ENCODE results near the gene TRA2B. TPM values are rescaled to one million over a fixed set of nuclear protein-coding genes. Genes with fewer than 3 reads are reported as not detected.

TRA2B gene
- total RNA-seq, 1 experiment from 2014 or later, result 238 TPM

DNA sequence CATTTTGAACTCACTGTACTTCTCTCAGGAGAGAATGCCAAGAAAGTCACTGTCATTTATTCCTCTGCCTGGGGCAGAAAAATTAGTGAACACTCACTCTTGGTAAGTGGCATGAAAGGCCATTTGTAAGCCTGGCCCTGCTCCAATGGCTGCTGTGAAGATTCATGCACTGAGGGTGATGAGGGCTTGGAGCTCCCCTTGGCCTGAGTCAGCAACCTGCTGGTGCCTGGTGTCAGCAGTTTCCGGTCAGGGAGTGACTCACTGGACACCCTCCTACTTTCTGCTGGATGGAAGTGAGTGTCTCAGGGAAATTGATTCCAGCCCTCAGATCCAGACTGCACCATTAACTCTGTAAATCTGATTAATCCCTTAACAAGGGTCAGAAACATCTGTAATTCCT is 37.6 kb downstream of the TRA2B start:
- Mint-ChIP-seq H3K27me3 (ENCODE audit: unreplicated experiment) (no peaks in the 10 kb centered on the region), H3K27ac (ENCODE audit: unreplicated experiment) (peak overlapping the region; percentile 40), H3K4me3 (ENCODE audit: low read depth, unreplicated experiment) (no peak overlapping the region), H3K9me3 (ENCODE audit: low read depth, unreplicated experiment) (peaks cover 2% of the 10 kb centered on the region), H3K36me3 (ENCODE audit: insufficient read depth, unreplicated experiment) (peaks cover 6% of the 10 kb centered on the region), H3K4me1 (ENCODE audit: low read depth, unreplicated experiment) (peaks cover 7% of the 10 kb centered on the region)
- intact Hi-C loops (cut with micrococcal nuclease; ENCODE audit: unreplicated experiment), result no loop called here
- CTCF ChIA-PET, result interaction anchor here (0.6 to 1.2 kb wide), 8 partner anchors 23 to 640 kb away, joined by 3 to 7 read pairs (median 5); partner anchors contain the start of gene SENP2
- DNase-seq, result peak; percentile 82
- no TSS peak for BruUV-seq (replicated peaks)
- TF ChIP-seq CTCF (IDR thresholded peaks at IDR 0.05; ENCODE audit: unreplicated experiment), result no peak

DNA sequence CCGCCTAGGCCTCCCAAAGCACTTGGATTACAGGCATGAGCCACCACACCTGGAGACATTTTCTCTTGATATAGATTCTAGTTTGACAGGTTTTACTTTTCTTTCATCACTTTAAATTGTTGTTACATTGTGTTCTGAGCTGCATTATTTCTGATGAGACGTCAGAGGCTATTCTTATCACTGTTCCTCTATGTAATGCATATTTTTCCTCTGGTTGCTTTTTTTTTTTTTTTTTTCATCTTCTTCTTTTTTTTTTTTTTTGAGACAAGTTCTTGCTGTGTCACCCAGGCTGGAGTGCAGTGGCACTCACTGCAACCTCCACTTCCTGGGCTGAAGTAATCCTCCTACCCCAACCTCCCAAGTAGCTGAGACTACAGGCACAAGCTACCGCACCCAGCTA is 41.2 kb downstream of the TRA2B start:
- no TSS peak for BruUV-seq (replicated peaks)
- Mint-ChIP-seq H3K4me1 (ENCODE audit: low read depth, unreplicated experiment) (peaks cover 7% of the 10 kb centered on the region), H3K9me3 (ENCODE audit: low read depth, unreplicated experiment) (peaks cover 2% of the 10 kb centered on the region), H3K36me3 (ENCODE audit: insufficient read depth, unreplicated experiment) (peaks cover 6% of the 10 kb centered on the region), H3K4me3 (ENCODE audit: low read depth, unreplicated experiment) (no peak overlapping the region), H3K27ac (ENCODE audit: unreplicated experiment) (no peak overlapping the region), H3K27me3 (ENCODE audit: unreplicated experiment) (no peaks in the 10 kb centered on the region)
- DNase-seq, result no peak
- intact Hi-C loops (cut with micrococcal nuclease; ENCODE audit: unreplicated experiment), result no loop called here
- CTCF ChIA-PET, result interaction anchor here (0.5 to 0.9 kb wide), 4 partner anchors 19 to 236 kb away, joined by 4 to 9 read pairs (median 6); no protein-coding TSS in a partner anchor
- no peak for TF ChIP-seq CTCF (IDR thresholded peaks at IDR 0.05; ENCODE audit: unreplicated experiment)

DNA sequence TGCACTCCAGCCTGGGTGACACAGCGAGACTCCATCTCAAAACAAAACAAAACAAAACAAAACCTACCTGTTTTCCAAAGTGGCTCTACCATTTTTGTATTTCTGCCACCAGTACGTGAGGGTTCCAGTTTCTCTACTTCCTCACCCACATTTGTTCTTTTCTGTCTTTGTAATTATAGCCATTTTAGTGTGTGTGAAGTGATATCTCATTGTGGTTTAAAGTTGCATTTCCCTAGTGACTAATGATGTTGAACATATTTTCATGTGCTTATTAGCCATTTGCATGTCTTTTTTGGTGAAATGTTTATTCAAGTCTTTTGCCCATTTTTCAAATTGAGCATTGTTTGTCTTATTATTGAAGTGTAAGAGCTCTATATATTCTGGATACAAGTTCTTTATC is 50.7 kb downstream of the TRA2B start:
- H3K9me3 Mint-ChIP-seq (ENCODE audit: low read depth, unreplicated experiment), result no peaks in the 10 kb centered on the region
- DNase-seq, result no peak
- TF ChIP-seq CTCF (IDR thresholded peaks at IDR 0.05; ENCODE audit: unreplicated experiment), result no peak
- H3K27ac Mint-ChIP-seq (ENCODE audit: unreplicated experiment), result no peak overlapping the region
- BruUV-seq (replicated peaks), result no TSS peak
- intact Hi-C loops (cut with micrococcal nuclease; ENCODE audit: unreplicated experiment), result no loop called here
- CTCF ChIA-PET, result interaction anchor here (1.1 kb wide), 1 partner anchor 56 kb away, joined by 3 read pairs; no protein-coding TSS in a partner anchor
- H3K27me3 Mint-ChIP-seq (ENCODE audit: unreplicated experiment), result peaks cover 12% of the 10 kb centered on the region
- no peak overlapping the region for H3K4me3 Mint-ChIP-seq (ENCODE audit: low read depth, unreplicated experiment)
- no peaks in the 10 kb centered on the region for H3K4me1 Mint-ChIP-seq (ENCODE audit: low read depth, unreplicated experiment)
- H3K36me3 Mint-ChIP-seq (ENCODE audit: insufficient read depth, unreplicated experiment), result no peaks in the 10 kb centered on the region

DNA sequence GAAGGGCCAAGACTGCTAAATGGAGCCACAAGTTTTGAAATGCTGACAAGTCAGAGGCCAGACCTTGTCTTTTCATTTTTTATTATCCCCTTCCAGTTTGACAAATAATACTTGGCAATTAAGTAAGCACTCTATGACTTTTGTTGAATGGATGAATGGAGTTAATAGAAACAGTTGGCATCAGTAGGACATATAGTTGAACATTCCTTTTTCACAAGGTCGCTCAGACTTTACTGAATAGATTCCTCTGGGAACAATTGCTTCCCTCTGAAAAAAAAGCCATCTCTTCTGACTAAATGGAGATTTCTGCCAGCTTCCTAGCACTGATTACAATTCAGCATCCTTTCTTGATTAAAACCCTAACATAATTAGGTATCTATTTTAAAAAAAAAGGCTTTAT is 53.2 kb downstream of the TRA2B start:
- Mint-ChIP-seq H3K27ac (ENCODE audit: unreplicated experiment) (no peak overlapping the region), H3K4me1 (ENCODE audit: low read depth, unreplicated experiment) (no peaks in the 10 kb centered on the region), H3K4me3 (ENCODE audit: low read depth, unreplicated experiment) (no peak overlapping the region), H3K36me3 (ENCODE audit: insufficient read depth, unreplicated experiment) (no peaks in the 10 kb centered on the region), H3K27me3 (ENCODE audit: unreplicated experiment) (no peaks in the 10 kb centered on the region), H3K9me3 (ENCODE audit: low read depth, unreplicated experiment) (no peaks in the 10 kb centered on the region)
- no peak for TF ChIP-seq CTCF (IDR thresholded peaks at IDR 0.05; ENCODE audit: unreplicated experiment)
- no TSS peak for BruUV-seq (replicated peaks)
- no peak for DNase-seq
- intact Hi-C loops (cut with micrococcal nuclease; ENCODE audit: unreplicated experiment), result no loop called here
- CTCF ChIA-PET, result interaction anchor here (0.6 to 1.0 kb wide), 2 partner anchors 23 to 225 kb away, joined by 3 to 4 read pairs; no protein-coding TSS in a partner anchor

Measured in Calu3 (cell line).